Inflammatory macrophage treated with lipopolysaccharide for 1 hour (primary cell): Measurements from ENCODE around the gene CREB3L4.
A peak's percentile ranks its signal among the peaks of the same experiment; 100 is the strongest.
"Not testable (repeated sequence)": the region's sequence is repeated elsewhere in the genome, so short reads cannot be mapped to it uniquely, and the experiment has no call there.

Experiments used
- DNase-seq, 2 donors: peaks; one replicate each; pipeline ENCODE4 v3.0.0-alpha.2; 2020 to 2022

The CREB3L4 gene

GRCh38 chr1:153987621-153988020 lies 19.9 kb downstream of the CREB3L4 start:
- DNase-seq, result no peak

GRCh38 chr1:153990468-153991150 lies 22.9 kb downstream of the CREB3L4 start, which contains the start of gene RPS27:
TSS of gene RPS27 (plus strand) at chr1:153990762. CDS start at chr1:153990797, 35 bp downstream.
- peak; percentile 97 to 98 for DNase-seq

- DNase-seq, result peak in 1 of 2 donors; percentile 30
Measured at GRCh38 chr1:153991151-153991630, 23.5 kb downstream of the CREB3L4 start.

- DNase-seq, result no peak
Measured at GRCh38 chr1:153991806-153992205, 24.1 kb downstream of the CREB3L4 start.

- DNase-seq, result no peak
Measured at GRCh38 chr1:153995202-153995601, 27.5 kb downstream of the CREB3L4 start.

GRCh38 chr1:153995640-153996039 lies 27.9 kb downstream of the CREB3L4 start:
- no peak for DNase-seq

- not testable (repeated sequence) for DNase-seq
Measured at GRCh38 chr1:153996882-153997281, 29.2 kb downstream of the CREB3L4 start.

GRCh38 chr1:154000420-154000819 lies 32.7 kb downstream of the CREB3L4 start:
- no peak for DNase-seq

GRCh38 chr1:154006136-154006535 lies 38.4 kb downstream of the CREB3L4 start:
- DNase-seq, result no peak

GRCh38 chr1:154012129-154012528 lies 44.4 kb downstream of the CREB3L4 start:
- DNase-seq, result no peak

- DNase-seq, result not testable (repeated sequence)
Measured at GRCh38 chr1:154012543-154012942, 44.8 kb downstream of the CREB3L4 start.

- DNase-seq, result no peak
Measured at GRCh38 chr1:154014154-154014907, 46.6 kb downstream of the CREB3L4 start.

GRCh38 chr1:154019269-154019668 lies 51.6 kb downstream of the CREB3L4 start:
- no peak for DNase-seq

GRCh38 chr1:154019940-154020339 lies 52.2 kb downstream of the CREB3L4 start:
- DNase-seq, result no peak
